ENCODE results near the gene STK11. TPM values are rescaled to one million over a fixed set of nuclear protein-coding genes. Genes with fewer than 3 reads are reported as not detected.
A peak's percentile ranks its signal among the peaks of the same experiment; 100 is the strongest.

Gene STK11
- total and polyA plus RNA-seq, 10 donors, result 44.0 to 107 (median 74.5) TPM

DNA sequence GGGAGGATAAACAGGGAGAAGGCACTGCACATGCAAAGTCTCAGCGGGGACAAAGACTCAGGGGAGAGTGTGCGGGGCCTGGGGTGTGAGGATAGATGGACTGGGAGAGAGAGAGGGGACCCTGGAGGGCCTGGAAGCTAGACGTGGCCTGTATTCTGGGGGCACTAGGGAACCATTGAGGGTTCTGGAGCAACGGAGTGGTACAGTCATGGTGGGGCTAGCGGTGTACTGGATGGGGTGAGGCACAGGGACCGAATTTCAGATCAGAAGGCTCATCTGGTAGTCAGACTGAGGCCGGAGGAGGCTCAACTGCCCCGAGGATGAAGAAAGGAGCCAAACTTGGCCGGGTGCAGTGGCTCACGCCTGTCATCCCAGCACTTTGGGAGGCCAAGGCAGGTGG is 23.5 kb upstream of the STK11 start:
- Histone ChIP-seq H3K27me3 (replicated peaks in 1 of 7) (no peaks in the 10 kb centered on the region), H3K4me3 (no peak overlapping the region), H3K4me1 (peaks cover 9 to 81% (median 46%) of the 10 kb centered on the region in 6 donors), H3K36me3 (no peaks in the 10 kb centered on the region), H3K9me3 (no peaks in the 10 kb centered on the region), H3K27ac (peak overlapping the region in 2 of 8 donors; percentile 89 to 99)
- WGBS, 5 donors, result 88 to 96% (median 93%) methylated on average over 10 of the region's 10 CpGs
- DNase-seq, result no peak
- TF ChIP-seq, protein P1, sequence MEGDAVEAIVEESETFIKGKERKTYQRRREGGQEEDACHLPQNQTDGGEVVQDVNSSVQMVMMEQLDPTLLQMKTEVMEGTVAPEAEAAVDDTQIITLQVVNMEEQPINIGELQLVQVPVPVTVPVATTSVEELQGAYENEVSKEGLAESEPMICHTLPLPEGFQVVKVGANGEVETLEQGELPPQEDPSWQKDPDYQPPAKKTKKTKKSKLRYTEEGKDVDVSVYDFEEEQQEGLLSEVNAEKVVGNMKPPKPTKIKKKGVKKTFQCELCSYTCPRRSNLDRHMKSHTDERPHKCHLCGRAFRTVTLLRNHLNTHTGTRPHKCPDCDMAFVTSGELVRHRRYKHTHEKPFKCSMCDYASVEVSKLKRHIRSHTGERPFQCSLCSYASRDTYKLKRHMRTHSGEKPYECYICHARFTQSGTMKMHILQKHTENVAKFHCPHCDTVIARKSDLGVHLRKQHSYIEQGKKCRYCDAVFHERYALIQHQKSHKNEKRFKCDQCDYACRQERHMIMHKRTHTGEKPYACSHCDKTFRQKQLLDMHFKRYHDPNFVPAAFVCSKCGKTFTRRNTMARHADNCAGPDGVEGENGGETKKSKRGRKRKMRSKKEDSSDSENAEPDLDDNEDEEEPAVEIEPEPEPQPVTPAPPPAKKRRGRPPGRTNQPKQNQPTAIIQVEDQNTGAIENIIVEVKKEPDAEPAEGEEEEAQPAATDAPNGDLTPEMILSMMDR (IDR thresholded peaks at IDR 0.05 in 8 of 11, conservative IDR thresholded peaks at IDR 0.05 in 3 of 11), result no peak
- no peak for TF ChIP-seq POLR2AphosphoS5 (IDR thresholded peaks at IDR 0.05)
- TF ChIP-seq POLR2A (IDR thresholded peaks at IDR 0.05), result no peak
- intact Hi-C loops (cut with DNase I; ENCODE audit: low total_unique reads), result no loop called here

DNA sequence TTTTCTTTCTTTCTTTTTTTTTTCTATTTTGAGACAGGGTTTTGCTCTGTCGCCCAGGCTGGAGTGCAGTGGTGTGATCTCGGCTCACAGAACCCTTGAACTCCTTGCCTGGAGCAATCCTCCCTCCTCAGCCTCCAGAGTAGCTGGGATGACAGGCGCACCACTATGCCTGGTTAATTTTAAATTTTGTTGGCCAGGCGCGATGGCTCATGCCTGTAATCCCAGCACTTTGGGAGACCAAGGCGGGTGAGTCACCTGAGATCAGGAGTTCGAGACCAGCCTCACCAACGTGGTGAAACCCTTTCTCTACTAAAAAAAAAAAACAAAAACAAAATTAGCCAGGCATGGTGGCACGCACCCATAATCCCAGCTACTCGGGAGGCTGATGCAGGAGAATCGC is 22.9 kb upstream of the STK11 start:
- H3K27ac ChIP-seq, result peak overlapping the region in 1 of 8 donors; percentile 72
- peaks cover 9 to 75% (median 39%) of the 10 kb centered on the region in 6 donors for H3K4me1 ChIP-seq
- H3K36me3 ChIP-seq, result no peaks in the 10 kb centered on the region
- no peak overlapping the region for H3K4me3 ChIP-seq
- 89 to 92% (median 90%) methylated on average over 11 of the region's 11 CpGs; no CpG with 5 or more reads in 1 of the 5 donors for WGBS, 5 donors
- intact Hi-C loops (cut with DNase I; ENCODE audit: low total_unique reads), result no loop called here
- TF ChIP-seq POLR2A (IDR thresholded peaks at IDR 0.05), result no peak
- TF ChIP-seq POLR2AphosphoS5 (IDR thresholded peaks at IDR 0.05), result no peak
- TF ChIP-seq, protein P1 (IDR thresholded peaks at IDR 0.05 in 8 of 11, conservative IDR thresholded peaks at IDR 0.05 in 3 of 11), result no peak
- H3K27me3 ChIP-seq (replicated peaks in 1 of 7), result no peaks in the 10 kb centered on the region
- DNase-seq, result no peak
- no peaks in the 10 kb centered on the region for H3K9me3 ChIP-seq

- 59 to 91% (median 69%) methylated on average over 9 to 19 of the region's 19 CpGs for WGBS, 5 donors
- no peaks in the 10 kb centered on the region for H3K9me3 ChIP-seq
- peak overlapping the region in 6 of 8 donors; percentile 27 to 72 (median 58) for H3K27ac ChIP-seq
- H3K4me3 ChIP-seq, result no peak overlapping the region
- no peaks in the 10 kb centered on the region for H3K36me3 ChIP-seq
- TF ChIP-seq POLR2A (IDR thresholded peaks at IDR 0.05) (no peak), POLR2AphosphoS5 (IDR thresholded peaks at IDR 0.05) (peak; percentile 42 to 68 (median 68))
- TF ChIP-seq, protein P1 (IDR thresholded peaks at IDR 0.05 in 8 of 11, conservative IDR thresholded peaks at IDR 0.05 in 3 of 11), result no peak
- H3K27me3 ChIP-seq (replicated peaks in 1 of 7), result no peaks in the 10 kb centered on the region
- peak; percentile 64 for DNase-seq
- intact Hi-C loops (cut with DNase I; ENCODE audit: low total_unique reads), result no loop called here
- H3K4me1 ChIP-seq, result peaks cover 9 to 65% (median 30%) of the 10 kb centered on the region in 6 donors
These were observed 21.9 kb upstream of the STK11 start for GRCh38 chr19:1183543-1184172.

DNA sequence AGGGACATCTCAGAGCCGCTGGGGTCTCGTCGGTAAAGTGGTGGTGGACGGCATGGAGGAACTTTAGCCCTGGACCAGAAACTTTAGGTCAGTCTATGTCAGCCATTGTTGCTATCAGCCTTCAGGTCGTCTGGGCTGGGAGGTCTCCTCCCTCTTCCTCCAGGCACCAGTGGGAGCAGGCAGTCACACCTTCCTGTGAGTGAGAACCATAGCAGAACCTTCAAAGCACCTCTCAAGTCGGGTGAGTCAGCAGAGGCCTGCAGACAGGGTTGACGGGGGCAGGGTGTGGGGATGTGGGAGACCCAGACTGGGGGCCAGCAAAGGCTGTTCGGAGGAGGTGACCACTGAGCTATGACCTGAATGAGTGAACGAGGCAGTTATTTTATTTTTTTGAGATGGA is 16.2 kb upstream of the STK11 start:
- Histone ChIP-seq H3K4me3 (no peak overlapping the region), H3K27ac (peak overlapping the region in 3 of 8 donors; percentile 10 to 50 (median 37)), H3K36me3 (no peaks in the 10 kb centered on the region), H3K27me3 (replicated peaks in 1 of 7) (no peaks in the 10 kb centered on the region), H3K4me1 (peaks cover 0 to 55% (median 20%) of the 10 kb centered on the region in 6 donors), H3K9me3 (no peaks in the 10 kb centered on the region)
- TF ChIP-seq POLR2AphosphoS5 (IDR thresholded peaks at IDR 0.05), result no peak
- TF ChIP-seq POLR2A (IDR thresholded peaks at IDR 0.05), result no peak
- TF ChIP-seq, protein P1 (IDR thresholded peaks at IDR 0.05 in 8 of 11, conservative IDR thresholded peaks at IDR 0.05 in 3 of 11), result no peak
- intact Hi-C loops (cut with DNase I; ENCODE audit: low total_unique reads), result no loop called here
- WGBS, 5 donors, result 63 to 67% (median 66%) methylated on average over 4 to 9 of the region's 9 CpGs
- no peak for DNase-seq
